Hematopoietic multipotent progenitor cell treated with erythropoietin and hydrocortisone succinate and interleukin-3 and kit ligand, for 4 days (in vitro differentiated cells): Measurements from ENCODE around the gene RBP4.
"Not testable (repeated sequence)": the region's sequence is repeated elsewhere in the genome, so short reads cannot be mapped to it uniquely, and the experiment has no call there.

Experiments
- DNase-seq: peaks from one replicate; pipeline ENCODE4 v3.0.0-alpha.2; 2015

Gene RBP4

DNA sequence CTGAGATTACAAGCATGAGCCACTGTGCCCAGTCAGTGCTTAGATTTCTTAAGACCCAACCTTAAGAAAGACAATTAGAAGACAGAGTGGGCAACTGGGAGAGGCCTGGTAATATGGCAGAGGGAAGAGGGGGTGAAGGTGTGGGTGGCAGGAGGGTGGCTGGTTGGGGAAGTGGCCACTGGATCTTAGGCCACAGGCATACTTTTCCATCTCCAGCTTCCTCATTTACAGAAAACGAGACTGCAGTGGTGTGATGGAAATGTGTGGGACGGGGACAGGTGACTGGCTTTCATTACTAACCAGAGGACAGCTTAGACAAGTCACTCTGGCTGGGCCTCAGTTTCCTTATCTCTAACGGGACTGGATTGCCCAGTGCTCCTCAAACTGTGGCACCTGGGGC, 35.6 kb downstream of the RBP4 start:
- no peak for DNase-seq

DNA sequence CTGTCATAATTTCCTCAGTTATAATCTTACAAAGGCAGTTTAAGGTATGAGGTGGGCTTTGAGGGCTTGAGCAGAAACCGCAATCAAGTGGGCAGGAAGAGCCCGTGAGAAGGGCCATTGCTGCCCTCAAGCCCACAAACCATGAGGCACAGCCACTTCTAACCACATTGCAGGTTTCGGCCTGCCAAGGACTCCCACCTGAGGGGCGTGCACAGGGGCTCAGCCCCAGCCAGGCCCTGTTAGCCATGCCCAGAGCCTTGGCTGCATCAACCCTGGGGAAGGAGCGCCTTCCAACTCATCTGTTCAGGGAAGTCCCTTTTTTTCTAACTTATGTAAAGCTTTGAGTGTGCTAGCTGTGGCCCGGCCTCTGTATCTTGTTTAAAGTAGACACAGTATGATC, 40.5 kb downstream of the RBP4 start:
- DNase-seq: no peak

DNA sequence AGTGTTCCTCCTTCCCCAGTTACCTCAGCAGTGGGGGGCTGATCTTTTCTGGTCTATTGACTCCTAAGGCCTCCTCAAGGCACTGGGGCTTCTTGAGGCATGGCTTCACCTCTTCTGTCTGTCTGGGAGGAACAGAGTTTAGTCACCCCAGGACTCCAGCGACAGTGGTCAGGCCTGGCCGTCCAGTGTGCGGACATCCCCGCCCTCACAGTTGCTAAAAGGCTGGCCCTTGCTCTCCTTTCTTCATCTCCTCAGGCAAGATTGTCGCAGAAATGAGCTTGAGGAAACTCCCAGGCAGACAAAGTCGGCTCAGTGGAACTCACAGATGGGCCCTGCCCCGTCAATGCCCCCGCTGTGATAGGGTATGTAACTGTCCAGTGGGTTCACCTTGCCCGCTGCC, 41.5 kb downstream of the RBP4 start:
- DNase-seq: no peak

- DNase-seq: peak; percentile 91
Measured at GRCh38 chr10:93554760-93555432, 46.1 kb downstream of the RBP4 start.

- no peak for DNase-seq
Measured at GRCh38 chr10:93554316-93554663, 46.7 kb downstream of the RBP4 start.

DNA sequence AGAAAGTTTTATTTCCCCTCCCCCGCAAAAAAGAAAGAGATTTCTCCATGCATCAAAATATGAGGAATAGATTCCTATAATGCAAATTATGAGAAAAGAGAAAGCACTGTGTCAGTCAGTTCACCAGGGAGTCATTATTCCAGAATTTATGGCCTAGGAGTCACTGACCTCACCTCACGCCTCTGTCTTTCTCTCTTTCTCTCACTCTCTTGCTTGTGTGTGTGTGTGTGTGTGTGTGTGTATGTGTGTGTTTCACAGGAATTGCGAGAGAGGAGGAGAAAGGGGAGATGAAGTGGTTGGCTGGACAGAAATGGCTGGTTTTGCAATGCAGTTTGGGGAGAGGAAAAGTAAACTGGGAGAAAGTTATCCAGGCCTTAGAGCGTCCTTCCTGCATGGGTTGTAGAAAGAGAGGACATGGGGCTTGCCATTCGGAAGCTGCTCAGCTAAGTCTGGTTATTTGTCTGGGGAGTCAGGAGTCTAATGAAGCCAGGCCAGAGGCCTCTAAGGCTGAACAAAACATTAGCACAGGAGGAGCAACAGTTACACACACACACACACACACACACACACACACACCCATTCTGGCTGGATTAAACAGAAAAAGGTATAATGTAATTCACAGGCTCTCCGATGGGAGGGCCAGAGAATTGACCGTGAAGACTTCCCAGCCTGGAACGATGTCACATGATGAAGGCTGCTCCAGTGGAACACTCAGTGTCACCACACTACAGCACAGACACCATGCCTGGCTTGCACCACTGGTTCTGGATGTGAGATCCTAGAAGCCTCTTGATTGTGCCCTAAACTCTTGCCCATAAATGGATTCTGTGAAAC, 47.3 kb downstream of the RBP4 start:
- no peak for DNase-seq

DNA sequence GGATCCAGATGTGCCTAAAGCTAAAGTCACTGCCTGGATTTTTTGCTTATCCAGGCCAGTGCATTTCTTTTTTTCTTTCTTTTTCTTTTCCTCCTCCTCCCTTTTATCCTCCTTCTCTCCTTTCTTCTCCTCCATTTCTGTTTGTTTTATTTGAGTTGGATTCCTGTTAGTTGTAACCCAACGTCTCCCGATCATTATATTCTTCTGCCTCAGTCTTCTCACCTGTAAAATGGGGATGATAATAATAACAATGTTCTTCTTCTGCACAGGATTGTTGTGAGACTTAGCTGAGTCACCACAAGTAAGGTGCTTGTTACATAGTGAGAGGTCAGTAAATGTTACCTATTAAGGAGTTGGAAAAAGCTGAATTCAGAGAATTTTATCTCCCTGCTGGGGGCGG, 48.3 kb downstream of the RBP4 start:
- DNase-seq: no peak

- no peak for DNase-seq
Measured at GRCh38 chr10:93550606-93551005, 50.4 kb downstream of the RBP4 start.

DNA sequence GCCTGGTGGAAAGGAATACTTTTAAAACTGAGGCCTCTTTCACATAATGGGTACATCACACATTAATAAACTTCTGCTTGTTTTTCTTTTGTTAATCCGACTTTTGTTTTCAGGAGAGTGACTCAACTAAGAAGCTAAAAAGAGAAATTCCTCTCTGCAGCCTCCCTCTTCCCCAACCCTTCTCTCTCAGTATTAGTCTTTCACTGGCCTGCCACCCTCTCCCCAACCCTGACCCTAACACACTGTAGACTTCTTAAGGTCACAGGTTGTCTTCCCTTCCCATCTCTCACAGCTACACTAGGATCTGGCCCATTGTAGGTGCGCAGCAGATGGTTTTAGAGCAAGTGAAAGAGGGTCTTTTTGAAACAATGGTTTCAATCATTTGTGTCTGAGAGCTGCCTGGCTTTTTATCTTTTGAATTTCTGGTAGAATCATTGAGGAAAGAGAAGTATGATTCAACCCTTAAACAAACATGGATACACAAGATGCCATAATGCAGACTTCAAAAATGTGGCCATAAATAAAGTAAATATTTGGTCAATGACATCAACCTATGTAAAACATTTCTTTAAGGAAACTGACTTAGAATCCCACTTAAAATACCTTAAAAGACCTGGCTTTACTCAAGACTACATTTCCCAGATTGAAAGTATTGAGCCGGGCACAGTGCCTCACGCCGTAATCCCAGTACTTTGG, 52.5 kb downstream of the RBP4 start:
- DNase-seq: no peak

- no peak for DNase-seq
Measured at GRCh38 chr10:93547522-93547921, 53.5 kb downstream of the RBP4 start.

GRCh38 chr10:93546995-93547394, 54.0 kb downstream of the RBP4 start:
- DNase-seq: not testable (repeated sequence)

DNA sequence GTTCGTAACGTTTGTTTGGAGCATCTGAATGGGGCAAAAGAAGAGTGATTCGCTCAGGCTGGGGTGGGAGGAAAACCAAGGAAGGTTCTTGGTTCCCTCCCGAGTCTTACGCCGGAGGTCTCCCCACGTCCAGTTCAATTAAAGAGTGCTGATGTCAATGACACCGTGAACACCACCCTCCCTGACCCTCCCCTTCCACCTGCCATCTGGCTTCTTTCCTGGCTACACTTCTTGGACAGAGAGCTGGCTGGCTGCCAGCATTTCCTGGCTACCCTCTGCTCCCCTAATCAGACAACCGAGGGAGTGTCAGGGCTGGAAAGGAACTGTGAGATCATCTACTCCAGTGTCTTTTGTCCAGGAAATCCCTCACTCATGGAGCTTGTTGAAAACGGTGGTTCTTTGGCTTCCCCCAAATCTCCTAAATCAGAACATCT, 58.7 kb downstream of the RBP4 start:
- no peak for DNase-seq
